Measurements from ENCODE around the gene BMP2K.

- no peak for TF ChIP-seq CTCF (IDR thresholded peaks at IDR 0.05; ENCODE audit: low read depth, low read length)
- TF ChIP-seq MYC (IDR thresholded peaks at IDR 0.05; ENCODE audit: low read depth, low read length) = no peak
- TF ChIP-seq MAX (IDR thresholded peaks at IDR 0.05; ENCODE audit: low read depth, low read length) = no peak
These were observed 3.5 kb upstream of the BMP2K start for GRCh38 chr4:78772526-78773091.
